Choroid plexus epithelial cell (primary cell): ENCODE measurements around the gene PTGES2.
"Not testable (repeated sequence)": the region's sequence is repeated elsewhere in the genome, so short reads cannot be mapped to it uniquely, and the experiment has no call there.

Experiments
- DNase-seq: peaks from one replicate; pipeline ENCODE4 v3.0.0-alpha.2; 2010; ENCODE audit warnings: low read depth
- H3K4me3 ChIP-seq: 2 replicates; pipeline ENCODE4 v1.5.1; 2011; ENCODE audit warnings: low read depth, mild to moderate bottlenecking, control low read depth, low read length, moderate library complexity
- TF ChIP-seq, protein P1 (sequence below): conservative IDR thresholded peaks from 2 replicates; pipeline ENCODE4 v1.5.1; 2011; ENCODE audit warnings: low read depth, mild to moderate bottlenecking, control low read depth, inconsistent platforms, low read length, moderate library complexity

Gene PTGES2

DNA sequence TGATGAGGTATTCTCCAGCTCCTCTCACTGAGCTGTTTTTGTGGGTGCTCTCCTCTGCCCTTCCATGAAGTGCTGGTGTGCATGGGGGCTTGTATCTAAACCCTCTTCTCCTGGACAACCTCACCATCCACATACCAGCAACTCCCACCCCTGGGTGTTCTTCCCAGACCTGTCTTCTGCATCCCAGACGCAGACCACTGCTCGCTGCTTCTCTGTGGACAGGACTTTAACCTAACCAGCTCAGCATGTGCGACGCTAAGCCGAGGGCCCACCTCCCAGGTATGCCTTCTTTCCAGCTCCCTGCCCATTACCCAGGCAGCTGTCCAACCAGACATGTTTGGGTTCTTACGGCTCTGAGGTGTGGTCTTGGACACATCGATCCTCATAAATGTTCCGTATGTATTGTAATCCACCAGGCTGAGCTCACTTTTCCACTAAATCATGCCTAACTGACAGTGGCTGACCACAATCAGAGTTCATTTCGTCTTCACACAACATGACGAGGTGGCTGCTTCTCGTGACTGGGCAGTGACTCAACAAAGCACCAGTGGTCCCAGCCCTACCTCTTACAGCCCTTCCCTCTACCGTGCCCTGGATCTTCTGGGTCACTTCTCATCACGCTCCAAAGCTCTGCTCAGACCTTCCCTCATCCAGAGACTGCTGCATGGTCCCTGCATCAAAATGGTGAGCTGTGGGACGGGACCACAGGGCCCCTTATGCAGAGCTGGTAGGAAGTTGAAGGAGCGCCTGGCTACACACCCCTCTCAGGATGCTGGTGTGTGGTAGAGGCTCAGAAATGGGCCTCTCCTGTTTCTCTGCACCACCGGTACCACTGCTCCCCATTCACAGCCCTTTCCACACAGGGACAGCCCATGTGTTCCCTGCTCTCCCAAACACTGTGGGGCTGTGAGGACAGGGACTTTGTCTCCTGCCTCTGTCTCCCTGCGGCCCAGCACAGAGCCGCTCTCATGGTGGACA, 9.6 kb upstream of the PTGES2 start:
- peak; percentile 34 for DNase-seq
- H3K4me3 ChIP-seq = no peak overlapping the region
- TF ChIP-seq, protein P1, sequence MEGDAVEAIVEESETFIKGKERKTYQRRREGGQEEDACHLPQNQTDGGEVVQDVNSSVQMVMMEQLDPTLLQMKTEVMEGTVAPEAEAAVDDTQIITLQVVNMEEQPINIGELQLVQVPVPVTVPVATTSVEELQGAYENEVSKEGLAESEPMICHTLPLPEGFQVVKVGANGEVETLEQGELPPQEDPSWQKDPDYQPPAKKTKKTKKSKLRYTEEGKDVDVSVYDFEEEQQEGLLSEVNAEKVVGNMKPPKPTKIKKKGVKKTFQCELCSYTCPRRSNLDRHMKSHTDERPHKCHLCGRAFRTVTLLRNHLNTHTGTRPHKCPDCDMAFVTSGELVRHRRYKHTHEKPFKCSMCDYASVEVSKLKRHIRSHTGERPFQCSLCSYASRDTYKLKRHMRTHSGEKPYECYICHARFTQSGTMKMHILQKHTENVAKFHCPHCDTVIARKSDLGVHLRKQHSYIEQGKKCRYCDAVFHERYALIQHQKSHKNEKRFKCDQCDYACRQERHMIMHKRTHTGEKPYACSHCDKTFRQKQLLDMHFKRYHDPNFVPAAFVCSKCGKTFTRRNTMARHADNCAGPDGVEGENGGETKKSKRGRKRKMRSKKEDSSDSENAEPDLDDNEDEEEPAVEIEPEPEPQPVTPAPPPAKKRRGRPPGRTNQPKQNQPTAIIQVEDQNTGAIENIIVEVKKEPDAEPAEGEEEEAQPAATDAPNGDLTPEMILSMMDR = no peak

DNA sequence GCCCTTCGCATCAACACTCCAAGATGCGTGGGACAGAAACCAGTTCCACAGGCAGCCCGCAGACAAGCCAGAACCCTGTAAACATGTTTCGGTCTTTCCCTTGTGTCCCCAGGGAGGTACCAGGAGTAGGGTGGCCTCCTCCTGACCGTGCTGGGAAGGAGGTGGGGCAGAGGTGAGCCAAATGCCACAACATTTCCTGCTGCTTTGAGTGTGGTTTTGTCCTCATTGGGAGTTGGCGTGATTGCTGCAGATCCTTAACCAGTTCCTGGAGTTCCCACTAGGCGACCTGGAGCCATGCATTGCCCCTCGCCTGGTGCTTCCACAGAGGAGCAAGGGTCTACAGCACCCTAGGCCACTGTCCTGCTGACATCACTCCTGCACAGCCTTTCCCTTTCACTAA, 8.0 kb upstream of the PTGES2 start:
- not testable (repeated sequence) for H3K4me3 ChIP-seq, DNase-seq

DNA sequence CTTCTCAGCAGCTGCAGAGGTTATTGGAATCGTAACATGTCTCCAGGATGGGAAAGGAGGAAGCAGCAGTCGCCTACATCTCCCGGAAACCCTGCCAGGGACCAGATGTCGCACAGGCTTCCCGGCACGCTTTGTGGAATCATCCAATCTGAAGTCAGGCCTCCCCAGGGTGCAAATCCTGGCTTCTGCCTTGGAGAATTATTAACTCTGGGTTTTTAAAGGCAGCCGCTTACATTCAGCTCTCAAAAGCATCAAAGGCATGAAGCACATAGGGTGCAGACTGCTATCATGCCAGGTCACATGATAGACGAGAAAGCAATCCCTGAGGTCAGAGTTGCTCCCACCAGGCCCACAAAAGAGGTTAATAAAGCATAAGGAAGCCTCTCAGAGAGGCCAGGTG, 4.6 kb upstream of the PTGES2 start:
- not testable (repeated sequence) for H3K4me3 ChIP-seq, DNase-seq

DNA sequence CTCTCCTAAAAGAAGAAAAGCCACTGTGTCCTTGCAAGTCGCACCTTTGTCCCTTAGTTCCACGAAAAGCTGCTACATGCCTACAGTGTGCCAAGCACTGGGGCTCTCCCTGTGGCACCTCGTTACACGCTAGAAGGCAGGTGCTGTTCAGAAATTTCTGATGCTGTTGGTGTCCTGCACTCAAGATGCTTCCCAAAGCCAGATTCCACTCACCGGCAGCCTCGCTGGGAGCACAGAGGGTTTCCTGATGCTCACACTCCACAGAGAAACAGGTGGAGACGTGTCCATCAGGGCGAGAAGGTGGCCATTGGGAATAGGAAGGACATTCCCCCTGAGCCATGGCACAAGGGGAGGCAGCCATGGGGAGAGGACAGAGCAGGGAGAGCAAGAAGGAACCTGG, 3.8 kb upstream of the PTGES2 start:
- DNase-seq, H3K4me3 ChIP-seq: not testable (repeated sequence)

DNA sequence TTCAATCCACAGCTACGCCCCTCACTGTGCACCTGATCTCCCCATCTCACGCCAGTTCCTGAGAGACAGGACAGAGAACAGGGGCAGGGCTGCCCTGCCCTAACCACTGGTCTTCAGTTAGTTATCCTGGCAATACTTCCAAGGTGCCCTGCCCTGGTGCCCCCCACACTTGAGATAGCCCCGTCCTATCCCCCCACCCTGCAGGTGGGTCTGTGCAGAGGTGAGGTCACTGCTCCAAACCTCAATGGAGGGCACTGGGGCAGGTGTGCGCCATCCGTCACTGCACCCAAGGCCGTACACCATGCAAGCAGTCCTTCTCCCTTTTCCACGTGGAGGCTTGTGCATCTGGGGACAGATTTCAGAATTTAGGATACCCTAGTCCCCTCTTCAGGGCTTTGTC, 3.1 kb upstream of the PTGES2 start:
- DNase-seq = not testable (repeated sequence)

DNA sequence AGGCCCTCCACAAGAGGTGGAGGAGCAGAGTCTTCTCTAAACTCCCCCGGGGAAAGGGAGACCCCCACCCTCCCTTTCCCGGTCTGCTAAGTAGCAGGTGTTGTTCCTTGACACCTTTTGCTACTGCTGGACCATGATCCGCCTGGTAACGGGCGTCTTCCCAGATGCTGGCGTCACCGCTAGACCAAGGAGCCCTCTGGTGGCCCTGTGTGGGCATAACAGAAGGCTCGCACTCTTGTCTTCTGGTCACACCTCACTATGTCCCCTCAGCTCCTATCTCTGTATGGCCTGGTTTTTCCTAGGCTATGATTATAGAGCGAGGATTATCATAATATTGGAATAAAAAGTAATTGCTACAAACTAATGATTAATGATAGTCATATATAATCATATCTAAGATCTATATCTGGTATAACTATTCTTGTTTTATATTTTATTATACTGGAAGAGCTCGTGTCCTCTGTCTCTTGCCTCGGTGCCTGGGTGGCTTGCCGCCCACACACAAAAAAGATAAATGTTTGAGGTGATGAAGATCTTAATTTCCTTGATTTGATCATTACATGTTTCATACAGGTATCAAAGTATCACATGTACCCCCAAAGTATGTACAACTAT, 2.6 kb upstream of the PTGES2 start:
- DNase-seq, H3K4me3 ChIP-seq: not testable (repeated sequence)
- TF ChIP-seq, protein P1 = peak; percentile 9

More for the DNA sequence above, 3.1 kb upstream of the PTGES2 start:
- H3K4me3 ChIP-seq = not testable (repeated sequence)

DNA sequence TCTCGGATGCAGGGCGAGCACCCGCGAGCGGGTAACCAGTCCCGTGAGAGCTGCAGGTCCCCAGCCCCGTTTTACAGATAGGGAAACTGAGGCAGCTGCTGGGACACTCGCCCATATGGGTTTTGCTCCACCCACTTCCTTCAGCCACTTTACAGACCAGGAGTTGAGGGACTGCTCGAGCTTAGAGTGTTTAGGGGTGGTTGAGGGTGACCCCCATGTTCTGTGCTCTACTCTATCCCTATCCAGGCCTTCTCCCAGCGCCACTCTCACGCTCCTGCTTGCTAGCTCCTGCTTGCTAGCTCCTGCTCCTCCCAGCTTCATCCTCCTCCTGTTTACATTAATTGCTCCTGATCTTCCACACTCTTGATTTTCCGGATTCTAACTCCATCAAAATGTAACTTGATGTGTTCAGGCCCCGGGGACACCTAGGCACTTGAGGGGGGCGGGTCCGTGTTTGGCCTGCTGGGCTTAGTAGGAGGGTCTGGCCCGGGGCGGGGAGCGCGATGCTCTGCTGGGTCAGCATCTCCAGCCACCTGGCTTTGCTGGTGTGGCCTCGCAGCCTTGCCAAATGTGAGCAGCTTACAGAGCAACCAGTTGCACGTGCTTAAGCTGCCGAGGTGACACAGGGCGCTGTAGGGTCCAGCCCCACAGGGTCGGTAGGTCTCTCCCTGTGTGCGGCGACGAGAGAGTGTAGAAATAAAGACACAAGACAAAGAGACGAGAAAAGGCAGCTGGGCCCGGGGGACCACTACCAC, 1.5 kb upstream of the PTGES2 start:
- no peak for DNase-seq
- TF ChIP-seq, protein P1 = no peak
- H3K4me3 ChIP-seq = peak overlapping the region; percentile 95

DNA sequence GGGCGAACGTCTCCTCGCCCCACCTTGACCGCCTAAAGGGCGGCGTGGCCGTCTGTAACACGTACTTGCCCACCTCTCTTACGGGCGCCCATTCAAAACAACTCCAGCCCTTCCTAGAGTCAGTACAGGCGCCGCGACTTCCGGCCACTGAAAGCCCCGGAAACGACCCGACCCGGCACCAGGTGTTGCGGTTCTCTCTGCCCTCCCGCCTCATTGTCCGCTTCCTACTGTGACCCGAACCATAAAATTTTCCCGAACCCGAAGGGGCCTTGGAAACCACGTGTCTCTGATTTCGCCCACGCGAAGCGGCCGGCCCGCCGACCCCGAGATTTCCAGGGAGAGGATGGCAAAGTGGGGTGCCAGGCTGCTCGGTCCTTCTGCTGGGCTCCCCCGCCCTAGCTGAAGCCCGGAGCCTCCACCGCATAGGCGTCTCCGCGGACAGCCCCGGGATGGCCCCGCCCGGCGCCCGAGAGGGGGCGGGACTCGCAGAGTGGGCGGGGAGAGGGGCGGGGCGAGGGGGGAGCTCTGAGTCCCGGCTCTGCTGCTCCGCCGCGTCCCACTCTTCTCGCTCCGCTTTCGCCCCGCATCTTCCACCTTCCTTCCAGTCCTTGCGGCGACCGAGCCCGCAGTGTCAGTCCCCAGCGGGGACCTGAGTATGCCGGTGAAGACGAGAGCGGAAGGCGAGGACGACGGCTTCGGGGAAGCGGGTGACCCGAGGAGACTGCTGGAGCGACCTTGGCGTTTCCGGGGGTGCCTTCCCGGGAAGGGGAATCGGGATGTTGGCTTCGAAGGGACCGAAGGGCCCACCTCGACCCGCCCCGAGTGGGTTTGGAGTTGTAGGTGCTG, 684 bp upstream of the PTGES2 start:
- DNase-seq = peak; percentile 94
- H3K4me3 ChIP-seq = peak overlapping the region; percentile 95
- TF ChIP-seq, protein P1 = no peak
